GM06990 (cell line): ENCODE data around the gene SALL4.
"Not testable (repeated sequence)": the region's sequence is repeated elsewhere in the genome, so short reads cannot be mapped to it uniquely, and the experiment has no call there.

Source experiments
- DNase-seq: peaks from one replicate; pipeline ENCODE4 v3.0.0-alpha.2; 2011; ENCODE audit not compliant: insufficient read length; ENCODE audit errors: extremely low read depth
- H3K27me3 ChIP-seq: replicated peaks from 2 replicates; pipeline ENCODE4 v1.6.0; 2011; ENCODE audit warnings: low read length; ENCODE audit not compliant: control insufficient read depth, insufficient read depth
- H3K36me3 ChIP-seq: 2 replicates; pipeline ENCODE4 v1.5.1; 2011; ENCODE audit warnings: low read length; ENCODE audit not compliant: control insufficient read depth, insufficient read depth
- H3K4me3 ChIP-seq: replicated peaks from 2 replicates; pipeline ENCODE4 v1.5.1; 2011; ENCODE audit warnings: low read depth, mild to moderate bottlenecking, control low read depth, low read length
- CTCF ChIP-seq: IDR thresholded peaks from 2 replicates; pipeline ENCODE4 v1.5.1; 2011; ENCODE audit warnings: low read length, control low read depth, mild to moderate bottlenecking, inconsistent platforms; ENCODE audit not compliant: insufficient read depth, poor library complexity, severe bottlenecking

The SALL4 gene

GRCh38 chr20:51784299-51784698 lies 18.0 kb downstream of the SALL4 start:
- no peaks in the 10 kb centered on the region for H3K36me3 ChIP-seq
- no peak for TF ChIP-seq CTCF
- no peaks in the 10 kb centered on the region for H3K27me3 ChIP-seq
- H3K4me3 ChIP-seq: no peak overlapping the region
- DNase-seq: no peak

GRCh38 chr20:51778229-51778759 lies 24.0 kb downstream of the SALL4 start:
- H3K36me3 ChIP-seq, DNase-seq, H3K27me3 ChIP-seq, H3K4me3 ChIP-seq: not testable (repeated sequence)

GRCh38 chr20:51775241-51775640 lies 27.1 kb downstream of the SALL4 start:
- DNase-seq: no peak
- Histone ChIP-seq H3K4me3 (no peak overlapping the region), H3K36me3 (no peaks in the 10 kb centered on the region), H3K27me3 (no peaks in the 10 kb centered on the region)
- TF ChIP-seq CTCF: no peak

- no peak overlapping the region for H3K4me3 ChIP-seq
- H3K27me3 ChIP-seq: no peaks in the 10 kb centered on the region; the same call in 1 of the 2 replicates
- no peak for TF ChIP-seq CTCF
- H3K36me3 ChIP-seq: no peaks in the 10 kb centered on the region
- DNase-seq: no peak
Measured at GRCh38 chr20:51772236-51772635, 30.1 kb downstream of the SALL4 start.

- no peak for TF ChIP-seq CTCF
- H3K4me3 ChIP-seq: no peak overlapping the region
- no peak for DNase-seq
- no peaks in the 10 kb centered on the region for H3K36me3 ChIP-seq
- H3K27me3 ChIP-seq: no peaks in the 10 kb centered on the region; the same call in 1 of the 2 replicates
Measured at GRCh38 chr20:51769976-51770615, 32.2 kb downstream of the SALL4 start.

GRCh38 chr20:51768759-51769517 lies 33.4 kb downstream of the SALL4 start:
- no peak for TF ChIP-seq CTCF
- no peaks in the 10 kb centered on the region; the same call in 1 of the 2 replicates for H3K27me3 ChIP-seq
- no peak overlapping the region for H3K4me3 ChIP-seq
- no peak for DNase-seq
- no peaks in the 10 kb centered on the region for H3K36me3 ChIP-seq
